GM12872 (cell line): ENCODE results near the gene HSPA1A.

Source experiments
- TF ChIP-seq, protein P1 (sequence below): IDR thresholded peaks from 3 replicates; pipeline ENCODE4 v1.5.1; 2011; ENCODE audit warnings: low read depth, mild to moderate bottlenecking, low read length, moderate library complexity; ENCODE audit not compliant: insufficient read depth

The HSPA1A gene

DNA sequence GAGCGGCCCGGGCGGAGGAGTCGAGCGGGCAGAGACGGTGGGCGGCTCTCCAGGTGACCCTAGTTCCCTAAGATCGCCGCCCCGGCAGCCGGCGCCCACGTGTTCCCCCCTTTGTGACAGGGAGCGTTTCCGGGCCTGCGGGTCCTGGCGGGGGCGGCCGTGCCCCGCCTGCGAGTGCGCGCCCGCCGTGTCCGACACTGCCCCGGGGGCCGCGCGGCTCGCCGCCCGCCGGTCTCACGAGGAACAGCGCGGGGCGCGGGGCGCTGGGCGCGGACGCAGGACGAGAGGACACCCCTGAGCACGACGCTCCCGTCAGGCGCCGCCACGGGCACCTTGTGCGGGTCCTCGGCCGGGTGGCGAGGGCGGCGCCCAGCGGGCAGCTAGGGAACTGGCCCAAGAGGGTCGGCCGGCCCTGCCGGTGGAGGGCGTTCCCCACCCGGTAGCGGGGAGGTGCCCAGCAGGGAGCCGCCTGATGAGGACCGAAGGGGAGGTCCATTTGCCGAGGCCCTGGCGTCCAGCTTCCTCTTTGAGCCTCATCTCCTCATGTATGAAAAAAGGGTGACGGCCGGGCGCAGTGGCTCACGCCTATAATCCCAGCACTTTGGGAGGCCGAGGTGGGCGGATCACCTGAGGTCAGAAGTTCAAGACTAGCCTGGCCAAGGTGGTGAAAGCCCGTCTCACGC, 19.6 kb upstream of the HSPA1A start, which contains the start of gene VARS1:
Gene VARS1 (minus strand): TSS at position 137 of the 683 bp plus-strand sequence. CDS start 535 bp downstream, outside the sequence.
- TF ChIP-seq, protein P1, sequence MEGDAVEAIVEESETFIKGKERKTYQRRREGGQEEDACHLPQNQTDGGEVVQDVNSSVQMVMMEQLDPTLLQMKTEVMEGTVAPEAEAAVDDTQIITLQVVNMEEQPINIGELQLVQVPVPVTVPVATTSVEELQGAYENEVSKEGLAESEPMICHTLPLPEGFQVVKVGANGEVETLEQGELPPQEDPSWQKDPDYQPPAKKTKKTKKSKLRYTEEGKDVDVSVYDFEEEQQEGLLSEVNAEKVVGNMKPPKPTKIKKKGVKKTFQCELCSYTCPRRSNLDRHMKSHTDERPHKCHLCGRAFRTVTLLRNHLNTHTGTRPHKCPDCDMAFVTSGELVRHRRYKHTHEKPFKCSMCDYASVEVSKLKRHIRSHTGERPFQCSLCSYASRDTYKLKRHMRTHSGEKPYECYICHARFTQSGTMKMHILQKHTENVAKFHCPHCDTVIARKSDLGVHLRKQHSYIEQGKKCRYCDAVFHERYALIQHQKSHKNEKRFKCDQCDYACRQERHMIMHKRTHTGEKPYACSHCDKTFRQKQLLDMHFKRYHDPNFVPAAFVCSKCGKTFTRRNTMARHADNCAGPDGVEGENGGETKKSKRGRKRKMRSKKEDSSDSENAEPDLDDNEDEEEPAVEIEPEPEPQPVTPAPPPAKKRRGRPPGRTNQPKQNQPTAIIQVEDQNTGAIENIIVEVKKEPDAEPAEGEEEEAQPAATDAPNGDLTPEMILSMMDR: peak; percentile 90

DNA sequence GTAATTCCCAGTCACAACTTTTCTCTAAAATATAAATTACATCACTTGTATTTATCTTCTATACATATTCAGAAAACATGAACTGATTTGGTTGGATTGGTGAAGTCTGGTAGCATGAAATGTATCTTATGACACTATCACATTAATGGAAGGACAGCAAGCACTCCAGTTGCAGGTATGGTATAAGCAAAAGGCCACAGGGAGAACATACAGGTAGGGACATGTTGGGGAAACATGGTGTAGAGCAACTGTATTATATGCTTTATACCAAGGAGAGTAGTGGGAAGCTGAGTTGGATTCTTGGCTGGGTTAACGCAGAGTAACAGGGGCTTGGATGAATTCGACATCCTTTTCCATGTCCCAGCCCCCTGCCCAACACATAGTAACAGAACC, 18.4 kb upstream of the HSPA1A start:
- TF ChIP-seq, protein P1: no peak

DNA sequence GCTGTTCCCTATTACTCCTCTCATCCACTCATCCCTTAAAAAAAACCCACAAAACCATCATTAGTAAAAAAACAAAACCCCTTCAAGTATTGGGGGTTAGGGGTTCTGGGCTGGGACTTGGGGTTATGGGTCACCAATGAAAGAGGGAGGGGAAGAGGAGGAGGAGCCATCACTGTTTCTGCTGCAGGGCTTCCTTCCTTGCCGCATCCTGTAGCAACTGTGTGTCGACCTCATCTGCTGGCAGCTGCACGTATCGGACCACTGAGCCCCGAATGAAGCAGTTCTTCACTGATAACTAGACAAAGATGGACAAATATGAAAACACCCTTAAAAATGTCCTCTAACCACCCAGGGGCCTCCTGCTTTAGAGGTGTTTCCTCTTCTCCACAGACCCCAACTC, 17.8 kb upstream of the HSPA1A start:
- TF ChIP-seq, protein P1: no peak

DNA sequence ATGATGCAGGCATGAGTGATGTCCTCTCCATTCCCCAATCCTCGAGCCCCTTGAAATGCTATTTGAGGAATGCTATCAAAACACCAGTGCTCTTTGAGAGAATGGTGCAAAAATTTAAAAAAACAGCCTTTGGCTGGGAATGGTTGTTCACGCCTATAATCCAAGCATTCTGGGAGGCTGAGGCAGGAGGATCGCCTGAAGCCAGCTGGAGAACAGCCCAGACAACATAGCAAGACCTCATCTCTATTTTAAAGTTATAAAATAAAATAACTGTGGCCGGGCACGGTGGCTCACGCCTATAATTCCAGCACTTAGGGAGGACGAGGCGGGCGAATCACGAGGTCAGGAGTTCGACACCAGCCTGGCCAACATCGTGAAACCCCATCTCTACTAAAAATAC, 15.6 kb upstream of the HSPA1A start:
- TF ChIP-seq, protein P1: no peak

DNA sequence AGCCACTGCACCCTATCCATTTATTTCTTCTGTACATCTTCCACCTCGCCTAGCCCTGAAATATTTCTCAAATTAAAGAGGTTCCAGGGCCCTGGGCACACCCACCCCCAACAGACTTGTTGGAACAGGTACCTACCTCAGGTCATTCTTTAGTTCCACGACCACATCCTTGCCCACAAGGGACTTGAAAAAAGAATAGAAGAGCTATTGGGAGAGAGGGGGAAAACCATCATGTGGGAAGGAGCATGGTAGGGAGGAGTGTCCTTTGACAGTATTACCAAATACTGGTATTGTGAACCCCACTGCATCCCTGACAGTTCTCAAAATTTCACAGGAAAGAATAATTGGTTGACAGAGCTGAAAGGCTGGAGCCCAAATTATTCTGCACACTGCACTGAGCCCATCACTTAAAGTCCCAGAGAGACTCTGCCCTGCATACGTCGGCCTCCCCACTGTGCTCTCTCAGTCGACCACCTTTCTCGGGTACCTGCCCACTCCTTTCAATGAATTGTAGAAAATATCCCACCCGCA, 9.3 kb upstream of the HSPA1A start:
- TF ChIP-seq, protein P1: no peak

DNA sequence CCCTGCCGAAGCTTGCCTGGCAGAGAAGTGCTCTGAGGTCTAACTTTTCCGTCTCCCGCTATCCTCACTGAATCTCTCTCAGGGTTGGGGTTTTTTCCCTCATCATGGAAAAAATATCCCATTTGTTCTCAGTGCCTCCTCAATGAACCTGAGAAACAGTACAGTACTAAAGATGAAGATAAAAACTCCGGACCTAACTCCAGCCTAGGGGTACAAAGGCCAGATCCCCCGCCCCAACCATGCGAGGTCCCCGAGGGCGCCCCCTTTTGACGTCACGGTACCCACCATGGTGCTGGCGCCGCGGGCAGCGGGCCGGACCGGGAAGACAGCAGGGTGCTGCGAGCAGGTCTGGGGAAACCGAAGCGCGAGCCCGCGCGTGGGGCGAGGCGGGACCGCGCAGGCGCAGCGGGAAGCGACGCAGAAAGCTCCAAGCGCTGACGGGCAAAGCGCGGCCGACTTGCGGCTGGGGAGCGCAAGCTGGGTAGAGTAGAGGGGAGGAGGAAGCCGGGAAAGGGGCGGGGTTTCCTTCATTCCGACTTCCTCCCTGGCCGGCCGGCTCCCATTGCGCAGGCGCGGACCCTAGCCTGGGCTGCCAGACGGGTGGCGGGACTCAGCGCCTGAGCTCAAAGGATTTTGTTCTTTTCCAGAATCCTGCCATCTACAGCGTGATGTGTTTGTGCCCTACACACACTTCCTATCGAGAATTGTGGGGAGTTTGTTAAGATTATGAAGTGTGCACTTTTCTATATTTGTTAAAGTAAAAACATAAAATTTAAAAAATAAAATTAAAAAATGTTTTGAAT, 8.7 kb upstream of the HSPA1A start, which contains the start of gene LSM2:
Gene LSM2 (minus strand): TSS at position 497 of the 803 bp plus-strand sequence. CDS start 209 bp downstream, at position 288.
- TF ChIP-seq, protein P1: no peak; the same call in 1 of the 3 replicates

DNA sequence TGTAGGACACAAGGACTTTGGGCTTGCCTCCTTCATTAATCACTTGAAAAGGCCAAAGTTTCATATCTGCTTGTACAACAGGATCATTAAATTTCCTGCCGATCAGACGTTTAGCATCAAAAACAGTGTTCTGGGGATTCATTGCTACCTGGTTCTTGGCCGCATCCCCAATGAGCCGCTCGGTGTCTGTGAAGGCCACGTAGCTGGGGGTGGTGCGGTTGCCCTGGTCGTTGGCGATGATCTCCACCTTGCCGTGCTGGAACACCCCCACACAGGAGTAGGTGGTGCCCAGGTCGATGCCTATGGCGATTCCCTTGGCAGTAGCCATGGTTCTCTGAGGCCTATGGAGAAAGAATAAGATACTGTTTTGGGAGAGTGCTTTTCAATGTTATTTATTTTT, 3.7 kb upstream of the HSPA1A start:
- TF ChIP-seq, protein P1: no peak
